ENCODE results near the gene IGFBP5. TPM values are rescaled to one million over a fixed set of nuclear protein-coding genes. Genes with fewer than 3 reads are reported as not detected.
A peak's percentile ranks its signal among the peaks of the same experiment; 100 is the strongest.

The IGFBP5 gene
- polyA plus RNA-seq, 1 of the 3 experiments (the other 2 are of a cell fraction) = 323 TPM

- no peak overlapping the region for H2AFZ ChIP-seq (ENCODE audit: low read depth)
- H4K20me1 ChIP-seq (ENCODE audit: insufficient read depth) = no peaks in the 10 kb centered on the region; the same call in 1 of the 2 replicates
- no peak overlapping the region for H3K9ac ChIP-seq
- no peak for DNase-seq
- CTCF ChIA-PET = interaction anchor here (0.7 to 6.4 kb wide), 6 partner anchors 11 to 1342 kb away, joined by 3 to 32 read pairs (median 4); no protein-coding TSS in a partner anchor
- H3F3A ChIP-seq (replicated peaks; ENCODE audit: insufficient read depth) = no peaks in the 10 kb centered on the region
- peak overlapping the region; percentile 36 to 71; a peak in 3 of 4 replicates for H3K27ac ChIP-seq (ENCODE audit: low read depth in 2 of 2, low read length in 1 of 2)
- H3K36me3 ChIP-seq (replicated peaks in 1 of 2; ENCODE audit: control insufficient read depth in 1 of 2, insufficient read depth in 2 of 2, low read length in 1 of 2) = peaks cover 0 to 20% of the 10 kb centered on the region in 2 experiments
- POLR2A ChIA-PET = interaction anchor here (1.1 kb wide), 1 partner anchor 9 kb away, joined by 3 read pairs; no protein-coding TSS in a partner anchor
- no peak overlapping the region for H3K4me2 ChIP-seq
- TF ChIP-seq FOSL2 (IDR thresholded peaks at IDR 0.05; ENCODE audit: borderline replicate concordance, low read depth) (no peak), TCF12 (IDR thresholded peaks at IDR 0.05) (no peak), IRF3 (IDR thresholded peaks at IDR 0.05; ENCODE audit: low read depth, low read length) (no peak), FOXJ3 (CRISPR knock-in tag; IDR thresholded peaks at IDR 0.05) (no peak), GABPA (IDR thresholded peaks at IDR 0.05; ENCODE audit: low read depth) (no peak)
- no peak overlapping the region for H3K4me3 ChIP-seq (ENCODE audit: low read depth in 2 of 2, low read length in 1 of 2)
- H3K79me2 ChIP-seq (ENCODE audit: insufficient read depth) = peaks cover 76% of the 10 kb centered on the region
- peaks cover 20 to 26% of the 10 kb centered on the region in 2 experiments for H3K4me1 ChIP-seq (ENCODE audit: control insufficient read depth in 1 of 2, insufficient read depth in 2 of 2, low read depth in 1 of 2, low read length in 1 of 2)
- H3K9me3 ChIP-seq = no peaks in the 10 kb centered on the region
- H3K27me3 ChIP-seq (ENCODE audit: insufficient read depth) = no peaks in the 10 kb centered on the region
- 81% methylated on average over 3 of the region's 4 CpGs for WGBS (ENCODE audit: low lambda C conversion rate)
- no peaks in the 10 kb centered on the region for H3K9me2 ChIP-seq
Observed at GRCh38 chr2:216644842-216645635, 50.3 kb downstream of the IGFBP5 start.

DNA sequence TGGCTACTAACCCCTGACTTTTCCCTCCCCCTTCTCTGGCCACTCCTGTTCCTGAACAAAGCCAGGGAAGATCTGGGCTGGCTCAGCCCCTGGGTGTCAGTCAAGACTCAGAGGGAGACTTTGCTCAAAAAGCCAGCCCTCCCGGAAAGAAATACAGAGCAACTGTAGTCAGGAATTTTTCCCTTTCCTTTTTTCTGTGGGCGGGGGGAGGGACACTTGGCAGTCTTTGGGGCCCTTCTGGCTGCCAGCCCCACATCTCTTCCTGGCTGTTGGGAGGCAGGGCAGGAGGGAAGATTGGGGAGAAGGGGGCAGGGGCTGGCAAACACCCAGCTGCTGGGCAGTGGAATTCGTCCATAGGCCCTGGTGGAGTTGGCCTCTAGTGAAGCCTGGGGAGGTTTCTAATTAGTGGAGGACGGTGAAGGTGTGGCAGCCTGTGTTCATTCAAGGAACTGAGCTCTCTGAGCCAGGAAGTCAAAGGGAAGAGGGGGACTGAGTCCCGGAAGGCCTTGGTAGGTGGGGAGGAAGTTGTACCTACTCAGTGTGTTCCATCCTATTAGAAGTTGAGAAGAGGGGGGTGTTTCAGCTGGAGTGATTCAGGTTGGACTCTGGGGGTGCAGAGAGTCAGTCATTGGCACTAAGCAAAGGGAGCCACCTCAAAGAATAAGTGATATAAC is 51.2 kb downstream of the IGFBP5 start:
- Histone ChIP-seq H3K27ac (ENCODE audit: low read depth in 2 of 2, low read length in 1 of 2) (peak overlapping the region; percentile 36 to 71; a peak in 3 of 4 replicates), H3K9me3 (no peaks in the 10 kb centered on the region), H3F3A (replicated peaks; ENCODE audit: insufficient read depth) (no peaks in the 10 kb centered on the region), H3K4me2 (peak overlapping the region; percentile 44), H3K9me2 (no peaks in the 10 kb centered on the region), H3K36me3 (replicated peaks in 1 of 2; ENCODE audit: control insufficient read depth in 1 of 2, insufficient read depth in 2 of 2, low read length in 1 of 2) (peaks cover 0 to 18% of the 10 kb centered on the region in 2 experiments), H2AFZ (ENCODE audit: low read depth) (no peak overlapping the region), H3K9ac (no peak overlapping the region), H3K4me1 (ENCODE audit: control insufficient read depth in 1 of 2, insufficient read depth in 2 of 2, low read depth in 1 of 2, low read length in 1 of 2) (peaks cover 20 to 26% of the 10 kb centered on the region in 2 experiments), H3K4me3 (ENCODE audit: low read depth in 2 of 2, low read length in 1 of 2) (no peak overlapping the region), H4K20me1 (ENCODE audit: insufficient read depth) (no peaks in the 10 kb centered on the region; the same call in 1 of the 2 replicates), H3K27me3 (ENCODE audit: insufficient read depth) (no peaks in the 10 kb centered on the region), H3K79me2 (ENCODE audit: insufficient read depth) (peaks cover 76% of the 10 kb centered on the region)
- CTCF ChIA-PET = interaction anchor here (0.7 to 6.4 kb wide), 7 partner anchors 10 to 1343 kb away, joined by 3 to 32 read pairs (median 3); no protein-coding TSS in a partner anchor
- DNase-seq = no peak
- 49% methylated on average over 5 of the region's 5 CpGs for WGBS (ENCODE audit: low lambda C conversion rate)
- POLR2A ChIA-PET = interaction anchor here (0.8 kb wide), 1 partner anchor 24 kb away, joined by 3 read pairs; no protein-coding TSS in a partner anchor
- TF ChIP-seq NFIC (IDR thresholded peaks at IDR 0.05; ENCODE audit: borderline replicate concordance) = peak; percentile 86
- TF ChIP-seq RAD21 (IDR thresholded peaks at IDR 0.05; ENCODE audit: low read length) = no peak
- TF ChIP-seq RFX5 (IDR thresholded peaks at IDR 0.05; ENCODE audit: low read length) = no peak
- no peak for TF ChIP-seq YY1 (IDR thresholded peaks at IDR 0.05; ENCODE audit: low read depth)
- no peak for TF ChIP-seq FOSL2 (IDR thresholded peaks at IDR 0.05; ENCODE audit: borderline replicate concordance, low read depth)
- TF ChIP-seq GATA2 (CRISPR knock-in tag; IDR thresholded peaks at IDR 0.05) = no peak
- TF ChIP-seq RCOR1 (IDR thresholded peaks at IDR 0.05; ENCODE audit: low read length) = no peak
- TF ChIP-seq, protein P1, sequence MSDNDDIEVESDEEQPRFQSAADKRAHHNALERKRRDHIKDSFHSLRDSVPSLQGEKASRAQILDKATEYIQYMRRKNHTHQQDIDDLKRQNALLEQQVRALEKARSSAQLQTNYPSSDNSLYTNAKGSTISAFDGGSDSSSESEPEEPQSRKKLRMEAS (IDR thresholded peaks at IDR 0.05; ENCODE audit: low read depth) = no peak
- TF ChIP-seq EZH2phosphoT487 (IDR thresholded peaks at IDR 0.05; ENCODE audit: borderline replicate concordance, low read depth) = no peak
- TF ChIP-seq EP300 (IDR thresholded peaks at IDR 0.05; ENCODE audit: borderline replicate concordance in 1 of 2, low read depth in 1 of 2, low read length in 1 of 2) = peak in 1 of 2 experiments; percentile 62; a peak in 1 of 4 replicates
- 0 out of 2 replicates have a peak, but pooled peaks have one; percentile 26 for TF ChIP-seq TEAD4 (IDR thresholded peaks at IDR 0.05; ENCODE audit: borderline replicate concordance, insufficient read depth)
- TF ChIP-seq, protein P2, sequence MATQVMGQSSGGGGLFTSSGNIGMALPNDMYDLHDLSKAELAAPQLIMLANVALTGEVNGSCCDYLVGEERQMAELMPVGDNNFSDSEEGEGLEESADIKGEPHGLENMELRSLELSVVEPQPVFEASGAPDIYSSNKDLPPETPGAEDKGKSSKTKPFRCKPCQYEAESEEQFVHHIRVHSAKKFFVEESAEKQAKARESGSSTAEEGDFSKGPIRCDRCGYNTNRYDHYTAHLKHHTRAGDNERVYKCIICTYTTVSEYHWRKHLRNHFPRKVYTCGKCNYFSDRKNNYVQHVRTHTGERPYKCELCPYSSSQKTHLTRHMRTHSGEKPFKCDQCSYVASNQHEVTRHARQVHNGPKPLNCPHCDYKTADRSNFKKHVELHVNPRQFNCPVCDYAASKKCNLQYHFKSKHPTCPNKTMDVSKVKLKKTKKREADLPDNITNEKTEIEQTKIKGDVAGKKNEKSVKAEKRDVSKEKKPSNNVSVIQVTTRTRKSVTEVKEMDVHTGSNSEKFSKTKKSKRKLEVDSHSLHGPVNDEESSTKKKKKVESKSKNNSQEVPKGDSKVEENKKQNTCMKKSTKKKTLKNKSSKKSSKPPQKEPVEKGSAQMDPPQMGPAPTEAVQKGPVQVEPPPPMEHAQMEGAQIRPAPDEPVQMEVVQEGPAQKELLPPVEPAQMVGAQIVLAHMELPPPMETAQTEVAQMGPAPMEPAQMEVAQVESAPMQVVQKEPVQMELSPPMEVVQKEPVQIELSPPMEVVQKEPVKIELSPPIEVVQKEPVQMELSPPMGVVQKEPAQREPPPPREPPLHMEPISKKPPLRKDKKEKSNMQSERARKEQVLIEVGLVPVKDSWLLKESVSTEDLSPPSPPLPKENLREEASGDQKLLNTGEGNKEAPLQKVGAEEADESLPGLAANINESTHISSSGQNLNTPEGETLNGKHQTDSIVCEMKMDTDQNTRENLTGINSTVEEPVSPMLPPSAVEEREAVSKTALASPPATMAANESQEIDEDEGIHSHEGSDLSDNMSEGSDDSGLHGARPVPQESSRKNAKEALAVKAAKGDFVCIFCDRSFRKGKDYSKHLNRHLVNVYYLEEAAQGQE (IDR thresholded peaks at IDR 0.05; ENCODE audit: low read depth, low read length) = no peak
- no peak for TF ChIP-seq POLR2AphosphoS5 (IDR thresholded peaks at IDR 0.05; ENCODE audit: low read depth, low read length)
- TF ChIP-seq TCF12 (IDR thresholded peaks at IDR 0.05) = peak; percentile 64
- no peak for TF ChIP-seq CTCF (IDR thresholded peaks at IDR 0.05)
